Measurements from ENCODE around the gene FHAD1. TPM values are rescaled to one million over a fixed set of nuclear protein-coding genes. Genes with fewer than 3 reads are reported as not detected.
A peak's percentile ranks its signal among the peaks of the same experiment; 100 is the strongest.

The FHAD1 gene
- total RNA-seq, 1 donor from 2014 or later: not detected

DNA sequence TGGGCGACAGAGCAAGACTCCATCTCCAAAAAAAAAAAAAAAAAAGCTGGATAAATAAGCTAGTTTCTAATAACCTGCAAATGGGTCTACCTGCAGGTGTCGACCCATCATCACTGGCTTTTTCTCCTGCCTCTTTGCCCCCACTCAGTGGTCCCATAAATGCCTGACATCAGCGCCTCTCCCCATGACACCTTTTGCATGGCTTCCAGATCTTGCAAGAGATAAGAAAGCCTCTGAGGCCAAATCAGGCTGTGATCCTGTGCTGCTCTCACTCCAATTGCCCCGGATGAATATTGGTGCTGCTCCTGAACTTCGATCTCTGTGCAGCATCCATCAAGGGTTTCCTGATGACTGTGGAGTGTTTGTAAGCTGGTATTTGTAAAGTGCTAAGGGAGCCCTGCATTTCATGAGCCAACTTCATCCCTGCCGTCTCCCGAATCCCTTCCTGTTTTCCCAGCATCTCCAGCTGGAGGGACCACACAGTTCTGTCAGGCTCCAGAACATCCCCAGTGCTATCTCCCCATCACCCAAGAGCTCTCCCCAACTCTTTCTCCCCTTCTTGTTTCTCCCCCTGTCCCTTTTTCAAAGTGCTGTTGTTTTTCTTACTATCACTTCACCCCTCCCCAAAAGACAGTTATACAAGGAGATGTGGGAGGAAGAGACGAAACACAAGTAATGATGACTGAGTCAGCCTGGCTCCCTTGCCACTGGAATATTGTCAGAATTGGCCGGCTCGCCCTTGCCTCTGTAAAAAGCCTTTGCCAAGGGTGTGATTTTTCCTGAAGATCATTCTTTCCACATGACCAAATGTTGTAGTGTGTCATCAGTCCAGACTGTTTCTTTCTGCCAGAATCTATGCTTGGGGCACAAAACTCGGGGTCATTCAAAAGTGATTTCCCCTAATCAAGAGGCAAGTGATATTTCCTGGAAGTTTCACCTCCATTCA, 159.9 kb downstream of the FHAD1 start:
- Mint-ChIP-seq H3K27ac (ENCODE audit: unreplicated experiment) (no peak overlapping the region), H3K9me3 (ENCODE audit: unreplicated experiment) (peaks cover 7% of the 10 kb centered on the region), H3K4me3 (ENCODE audit: unreplicated experiment) (no peak overlapping the region), H3K27me3 (ENCODE audit: unreplicated experiment) (peaks cover 13% of the 10 kb centered on the region), H3K4me1 (ENCODE audit: low read depth, unreplicated experiment) (peaks cover 8% of the 10 kb centered on the region), H3K36me3 (ENCODE audit: unreplicated experiment) (no peaks in the 10 kb centered on the region)
- TF ChIP-seq CTCF (IDR thresholded peaks at IDR 0.05; ENCODE audit: partially characterized antibody, unreplicated experiment): no peak
- DNase-seq: no peak

- TF ChIP-seq CTCF (IDR thresholded peaks at IDR 0.05; ENCODE audit: partially characterized antibody, unreplicated experiment): no peak
- Mint-ChIP-seq H3K4me3 (ENCODE audit: unreplicated experiment) (no peak overlapping the region), H3K27me3 (ENCODE audit: unreplicated experiment) (peaks cover 18% of the 10 kb centered on the region), H3K27ac (ENCODE audit: unreplicated experiment) (no peak overlapping the region), H3K9me3 (ENCODE audit: unreplicated experiment) (peaks cover 7% of the 10 kb centered on the region), H3K4me1 (ENCODE audit: low read depth, unreplicated experiment) (peaks cover 8% of the 10 kb centered on the region), H3K36me3 (ENCODE audit: unreplicated experiment) (no peaks in the 10 kb centered on the region)
- DNase-seq: no peak
These were observed 160.6 kb downstream of the FHAD1 start for GRCh38 chr1:15407580-15407979.

DNA sequence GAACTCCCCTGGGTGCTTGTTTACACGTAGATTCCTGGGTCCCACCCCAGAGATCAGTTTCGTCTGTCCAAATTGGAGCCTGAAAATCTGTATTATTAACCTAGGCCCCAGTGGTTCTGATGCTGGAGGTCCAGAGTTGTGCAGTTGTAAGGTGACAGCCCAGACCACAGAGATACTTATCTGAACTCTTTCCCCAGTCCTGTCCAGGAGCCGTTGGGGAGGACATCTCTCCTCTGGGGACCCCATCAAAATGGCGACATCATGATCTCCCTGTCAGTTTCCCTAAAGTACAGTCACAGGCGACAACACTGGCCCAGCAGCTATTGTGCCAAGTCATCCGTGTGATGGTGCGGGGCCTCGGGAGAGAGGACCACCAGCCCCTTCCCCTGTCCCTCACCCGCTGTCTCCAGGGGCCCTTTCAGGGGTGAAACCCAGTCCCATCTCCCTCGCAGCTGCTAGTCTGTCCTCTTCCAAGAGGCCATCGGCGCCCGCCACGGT, 161.9 kb downstream of the FHAD1 start:
- Mint-ChIP-seq H3K27me3 (ENCODE audit: unreplicated experiment) (peaks cover 18% of the 10 kb centered on the region), H3K27ac (ENCODE audit: unreplicated experiment) (no peak overlapping the region), H3K4me1 (ENCODE audit: low read depth, unreplicated experiment) (peaks cover 8% of the 10 kb centered on the region), H3K36me3 (ENCODE audit: unreplicated experiment) (no peaks in the 10 kb centered on the region), H3K9me3 (ENCODE audit: unreplicated experiment) (peaks cover 7% of the 10 kb centered on the region), H3K4me3 (ENCODE audit: unreplicated experiment) (peak overlapping the region; percentile 86)
- TF ChIP-seq CTCF (IDR thresholded peaks at IDR 0.05; ENCODE audit: partially characterized antibody, unreplicated experiment): no peak
- DNase-seq: no peak

GRCh38 chr1:15409388-15410222, 162.6 kb downstream of the FHAD1 start, which contains the start of gene EFHD2:
Gene EFHD2 (plus strand): TSS chr1:15409888. CDS start chr1:15409972, 84 bp downstream.
- no peak for TF ChIP-seq CTCF (IDR thresholded peaks at IDR 0.05; ENCODE audit: partially characterized antibody, unreplicated experiment)
- Mint-ChIP-seq H3K27ac (ENCODE audit: unreplicated experiment) (no peak within 1 kb of the TSS), H3K9me3 (ENCODE audit: unreplicated experiment) (peaks cover 7% of the 10 kb centered on the region), H3K27me3 (ENCODE audit: unreplicated experiment) (peaks cover 18% of the 10 kb centered on the region), H3K4me3 (ENCODE audit: unreplicated experiment) (peak within 1 kb of the TSS; percentile 86), H3K4me1 (ENCODE audit: low read depth, unreplicated experiment) (peaks cover 8% of the 10 kb centered on the region), H3K36me3 (ENCODE audit: unreplicated experiment) (no peaks in the 10 kb centered on the region)
- DNase-seq: peak; percentile 70

All from glutamatergic neuron (in vitro differentiated cells).